RPMI7951 (cell line): ENCODE results near the gene BARX1. TPM values are rescaled to one million over a fixed set of nuclear protein-coding genes. Genes with fewer than 3 reads are reported as not detected.
"Not testable (repeated sequence)": the region's sequence is repeated elsewhere in the genome, so short reads cannot be mapped to it uniquely, and the experiment has no call there.

Source experiments
- DNase-seq: peaks from one replicate; pipeline ENCODE4 v3.0.0-alpha.2; 2012; ENCODE audit warnings: low read depth
- total RNA-seq: library from RNA; depleted of rRNA; stranded (reverse); fragments of >200 nt; shearing (Covaris generic); gene quantifications from 2 replicates; pipeline ENCODE4 v1.2.3, GENCODE V29; 2014

The BARX1 gene
- total RNA-seq, 1 experiment from 2014 or later: not detected

- no peak for DNase-seq
Observed at GRCh38 chr9:93951655-93952118, 3.5 kb downstream of the BARX1 start.

- DNase-seq: peak; percentile 16
Observed at GRCh38 chr9:93950619-93951601, 4.2 kb downstream of the BARX1 start.

- DNase-seq: peak; percentile 46
Observed at GRCh38 chr9:93949694-93950449, 5.3 kb downstream of the BARX1 start.

- DNase-seq: no peak
Observed at GRCh38 chr9:93949073-93949693, 6.0 kb downstream of the BARX1 start.

- no peak for DNase-seq
Observed at GRCh38 chr9:93948441-93949072, 6.6 kb downstream of the BARX1 start.

DNA sequence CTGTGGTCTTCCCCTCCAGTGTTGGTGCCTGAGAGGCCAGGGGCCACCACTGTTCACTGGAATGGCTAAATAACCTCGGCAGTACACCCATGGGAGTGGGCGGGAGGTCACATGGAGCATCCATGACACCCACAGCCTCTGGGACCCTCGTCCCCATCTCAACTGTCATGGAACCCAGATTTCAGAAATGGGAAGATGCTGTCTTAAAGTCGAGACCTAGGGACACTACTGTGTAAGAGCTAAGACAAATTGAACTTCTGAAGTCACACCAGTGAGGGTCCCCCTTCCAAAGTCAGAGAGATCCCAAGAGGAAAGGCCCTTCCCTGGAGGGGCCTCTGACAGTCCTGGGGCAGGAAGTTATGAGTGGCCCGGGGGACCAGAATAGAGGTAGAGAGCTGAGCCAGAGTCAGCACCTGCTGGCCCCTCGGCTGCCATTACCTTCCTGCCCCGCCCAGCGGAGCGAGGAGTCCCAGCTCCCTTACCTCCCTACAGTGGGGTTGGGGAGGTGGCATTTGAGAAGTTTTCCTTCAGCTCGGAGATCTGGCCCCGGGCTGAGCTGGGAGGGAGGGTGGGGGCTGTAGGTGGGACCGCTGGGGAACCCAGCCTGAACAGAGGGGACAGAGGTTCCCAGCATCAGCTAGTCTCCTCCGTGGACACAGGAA is 7.6 kb downstream of the BARX1 start:
- DNase-seq: no peak

GRCh38 chr9:93946338-93946712 is 8.8 kb downstream of the BARX1 start:
- DNase-seq: no peak

DNA sequence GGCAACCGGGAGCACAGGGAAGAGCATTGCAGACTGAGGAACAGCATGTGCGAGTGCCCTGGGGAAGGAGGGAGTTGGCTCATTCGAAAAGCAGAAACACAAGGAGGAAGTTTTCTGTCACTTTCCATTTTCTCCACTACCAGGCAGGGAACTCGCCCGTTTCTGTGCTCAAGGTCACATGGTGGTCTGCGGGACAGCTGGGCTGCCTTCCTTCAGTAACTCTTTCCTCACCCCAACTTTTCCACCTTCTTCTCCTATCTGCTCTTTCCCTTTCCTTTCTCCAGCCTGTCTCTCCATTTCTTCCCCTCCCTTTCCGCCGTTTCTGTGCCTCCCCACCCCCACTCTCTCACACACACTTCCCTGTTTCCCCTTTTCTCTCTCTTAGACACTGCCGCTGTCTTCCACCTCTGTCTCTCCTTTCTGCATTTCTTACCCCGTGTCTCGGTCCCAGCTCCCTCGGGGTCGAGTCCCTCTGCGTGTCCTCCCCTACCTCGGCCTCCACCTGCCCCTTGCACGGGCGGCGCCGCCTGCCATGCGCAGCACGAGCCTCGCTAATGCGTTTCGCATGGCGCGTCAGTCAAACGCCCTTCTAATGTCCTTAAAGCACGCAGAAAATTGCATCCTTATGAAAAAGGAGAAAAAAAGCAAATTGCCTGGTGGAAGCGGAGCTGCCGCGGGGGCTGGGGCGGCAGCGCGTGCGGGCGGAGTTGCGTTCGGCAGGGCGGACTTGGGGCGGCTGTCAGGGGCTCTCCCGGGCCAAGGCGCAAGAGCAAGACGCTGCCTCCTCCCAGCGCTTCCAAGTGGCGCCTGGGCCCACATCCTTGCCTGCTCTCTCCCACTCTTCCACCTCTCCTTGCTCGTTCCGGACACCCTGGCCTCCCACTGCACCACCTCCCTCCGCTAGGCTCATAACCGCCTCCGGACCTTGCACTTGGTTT is 9.5 kb downstream of the BARX1 start:
- DNase-seq: no peak

DNA sequence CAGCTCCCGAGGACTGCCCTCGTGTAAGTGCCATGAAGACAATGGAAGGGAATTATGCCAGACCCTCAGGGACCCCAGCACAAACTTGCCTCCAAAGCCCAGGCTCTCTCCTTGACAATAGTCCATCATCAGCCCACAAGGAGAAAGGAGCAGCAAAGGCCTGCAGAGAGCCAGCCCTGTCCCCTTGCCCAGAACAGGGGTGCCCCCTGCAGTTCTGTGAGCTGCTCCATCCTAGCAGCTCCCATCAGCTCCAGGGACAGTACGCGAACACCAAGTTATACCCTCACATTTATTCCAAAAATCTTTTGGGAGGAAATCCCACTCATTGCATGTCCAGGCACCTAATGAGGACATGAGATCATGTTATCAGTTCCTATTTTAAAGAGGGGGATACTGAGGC is 11.1 kb downstream of the BARX1 start:
- DNase-seq: no peak

- no peak for DNase-seq
Observed at GRCh38 chr9:93942161-93942560, 13.0 kb downstream of the BARX1 start.

DNA sequence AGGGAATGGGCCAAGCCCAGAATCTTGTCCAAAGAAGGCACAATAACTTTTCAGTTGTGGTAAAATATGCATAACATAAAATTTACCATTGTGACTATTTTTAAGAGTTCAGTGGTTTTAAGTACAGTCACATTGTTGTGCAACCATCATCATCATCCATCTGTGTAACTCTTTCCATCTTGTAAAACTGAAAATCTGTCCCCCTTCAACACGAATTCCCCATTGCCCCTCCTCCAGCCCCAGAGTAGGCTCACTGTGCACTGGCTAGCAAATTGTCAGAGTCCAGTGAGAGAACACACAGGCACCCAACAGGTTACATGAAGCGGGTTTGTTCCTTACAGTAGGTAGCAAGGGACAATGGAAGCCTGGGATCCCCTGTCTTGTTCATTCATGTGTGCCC is 13.7 kb downstream of the BARX1 start:
- DNase-seq: no peak

- no peak for DNase-seq
Observed at GRCh38 chr9:93940951-93941350, 14.2 kb downstream of the BARX1 start.

- not testable (repeated sequence) for DNase-seq
Observed at GRCh38 chr9:93939589-93939988, 15.6 kb downstream of the BARX1 start.

- DNase-seq: no peak
Observed at GRCh38 chr9:93937193-93937592, 18.0 kb downstream of the BARX1 start.

- DNase-seq: no peak
Observed at GRCh38 chr9:93931905-93932304, 23.2 kb downstream of the BARX1 start.

GRCh38 chr9:93930070-93930469 is 25.1 kb downstream of the BARX1 start:
- DNase-seq: no peak

GRCh38 chr9:93929231-93929630 is 25.9 kb downstream of the BARX1 start:
- no peak for DNase-seq

GRCh38 chr9:93922535-93922934 is 32.6 kb downstream of the BARX1 start:
- DNase-seq: no peak

DNA sequence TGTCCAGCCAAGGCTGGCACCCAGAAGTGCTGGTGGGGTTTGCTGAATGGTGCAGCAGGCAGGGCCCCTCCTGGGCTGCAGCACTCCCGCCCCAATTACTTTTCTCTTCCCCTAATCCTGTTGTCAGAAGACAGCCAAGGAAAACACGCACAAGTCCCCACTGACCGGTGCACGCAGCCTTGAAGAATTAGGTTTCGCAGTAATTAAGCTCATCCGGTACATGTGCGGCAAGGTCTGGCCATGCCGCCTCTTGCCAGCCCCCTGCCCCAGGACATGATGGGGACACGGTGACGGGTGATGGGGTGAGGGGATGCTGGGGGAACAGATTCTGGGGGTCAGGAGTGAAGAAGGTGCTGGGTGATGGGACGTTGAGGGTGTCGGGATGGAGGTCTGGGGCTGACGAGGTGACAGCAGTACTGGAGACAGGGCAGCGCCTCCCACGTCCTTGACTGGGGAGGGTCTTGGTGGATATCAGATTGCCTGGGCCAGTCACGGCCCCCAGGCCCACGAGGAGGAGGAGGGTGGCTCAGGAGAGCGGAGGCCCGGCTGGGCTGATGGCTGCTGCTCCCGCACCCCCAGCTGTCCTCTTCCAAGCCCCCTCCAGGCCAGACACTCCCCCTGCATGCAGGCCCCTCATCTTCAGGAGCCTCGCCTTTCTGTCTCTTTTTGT is 34.9 kb downstream of the BARX1 start:
- DNase-seq: no peak

DNA sequence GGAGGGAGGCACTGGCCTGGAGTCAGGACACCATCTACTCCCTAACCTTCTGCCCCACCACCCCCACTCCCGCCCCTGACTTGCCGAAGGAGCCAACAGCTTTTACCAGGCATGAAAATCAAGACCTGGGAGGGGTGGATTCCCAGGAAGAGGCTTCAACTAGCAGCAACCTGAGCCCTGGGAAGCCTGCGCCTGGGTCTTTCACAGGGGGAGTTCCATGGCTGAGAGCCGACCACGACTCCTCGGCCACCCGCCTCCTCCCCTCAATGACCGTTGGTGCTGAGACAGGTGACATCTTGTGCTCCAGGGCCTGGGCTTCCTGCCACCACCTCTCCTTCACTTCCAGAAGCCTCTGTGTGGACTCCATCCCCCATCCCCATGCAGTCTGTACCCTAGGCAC is 37.1 kb downstream of the BARX1 start:
- no peak for DNase-seq
